ENCODE measurements around the gene PTPN11. TPM values are rescaled to one million over a fixed set of nuclear protein-coding genes. Genes with fewer than 3 reads are reported as not detected.

The PTPN11 gene
- total and polyA plus RNA-seq, 2 of the 13 experiments (the other 11 are each of a cell fraction or from before 2014, with no cell fraction given): 30.0 to 63.5 TPM

- TF ChIP-seq, protein P1, sequence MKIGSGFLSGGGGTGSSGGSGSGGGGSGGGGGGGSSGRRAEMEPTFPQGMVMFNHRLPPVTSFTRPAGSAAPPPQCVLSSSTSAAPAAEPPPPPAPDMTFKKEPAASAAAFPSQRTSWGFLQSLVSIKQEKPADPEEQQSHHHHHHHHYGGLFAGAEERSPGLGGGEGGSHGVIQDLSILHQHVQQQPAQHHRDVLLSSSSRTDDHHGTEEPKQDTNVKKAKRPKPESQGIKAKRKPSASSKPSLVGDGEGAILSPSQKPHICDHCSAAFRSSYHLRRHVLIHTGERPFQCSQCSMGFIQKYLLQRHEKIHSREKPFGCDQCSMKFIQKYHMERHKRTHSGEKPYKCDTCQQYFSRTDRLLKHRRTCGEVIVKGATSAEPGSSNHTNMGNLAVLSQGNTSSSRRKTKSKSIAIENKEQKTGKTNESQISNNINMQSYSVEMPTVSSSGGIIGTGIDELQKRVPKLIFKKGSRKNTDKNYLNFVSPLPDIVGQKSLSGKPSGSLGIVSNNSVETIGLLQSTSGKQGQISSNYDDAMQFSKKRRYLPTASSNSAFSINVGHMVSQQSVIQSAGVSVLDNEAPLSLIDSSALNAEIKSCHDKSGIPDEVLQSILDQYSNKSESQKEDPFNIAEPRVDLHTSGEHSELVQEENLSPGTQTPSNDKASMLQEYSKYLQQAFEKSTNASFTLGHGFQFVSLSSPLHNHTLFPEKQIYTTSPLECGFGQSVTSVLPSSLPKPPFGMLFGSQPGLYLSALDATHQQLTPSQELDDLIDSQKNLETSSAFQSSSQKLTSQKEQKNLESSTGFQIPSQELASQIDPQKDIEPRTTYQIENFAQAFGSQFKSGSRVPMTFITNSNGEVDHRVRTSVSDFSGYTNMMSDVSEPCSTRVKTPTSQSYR (CRISPR knock-in tag; IDR thresholded peaks at IDR 0.05; ENCODE audit: borderline replicate concordance): peak; percentile 79; the same call in 1 of the 2 replicates
- peak; percentile 90 for TF ChIP-seq CEBPB (IDR thresholded peaks at IDR 0.05; ENCODE audit: borderline replicate concordance, low read depth, low read length)
- no peak for TF ChIP-seq MBNL3 (CRISPR knock-in tag; conservative IDR thresholded peaks at IDR 0.05)
- TF ChIP-seq ZMYM4 (CRISPR knock-in tag; IDR thresholded peaks at IDR 0.05): peak; percentile 48
- peak; percentile 56 for TF ChIP-seq HNF4A (CRISPR knock-in tag; IDR thresholded peaks at IDR 0.05)
- TF ChIP-seq FOXP1 (IDR thresholded peaks at IDR 0.05): no peak; the same call in 1 of the 2 replicates
- peak; percentile 46; the same call in 1 of the 2 replicates for TF ChIP-seq FOXP1 (CRISPR knock-in tag; IDR thresholded peaks at IDR 0.05)
- peak; percentile 71; the same call in 1 of the 2 replicates for TF ChIP-seq HDAC2 (CRISPR knock-in tag; IDR thresholded peaks at IDR 0.05)
- peak; percentile 63; the same call in 1 of the 2 replicates for TF ChIP-seq ZNF644 (CRISPR knock-in tag; IDR thresholded peaks at IDR 0.05; ENCODE audit: low read depth)
- TF ChIP-seq FOXK2 (IDR thresholded peaks at IDR 0.05): no peak
- TF ChIP-seq, protein P2, sequence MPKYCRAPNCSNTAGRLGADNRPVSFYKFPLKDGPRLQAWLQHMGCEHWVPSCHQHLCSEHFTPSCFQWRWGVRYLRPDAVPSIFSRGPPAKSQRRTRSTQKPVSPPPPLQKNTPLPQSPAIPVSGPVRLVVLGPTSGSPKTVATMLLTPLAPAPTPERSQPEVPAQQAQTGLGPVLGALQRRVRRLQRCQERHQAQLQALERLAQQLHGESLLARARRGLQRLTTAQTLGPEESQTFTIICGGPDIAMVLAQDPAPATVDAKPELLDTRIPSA (CRISPR knock-in tag; IDR thresholded peaks at IDR 0.05; ENCODE audit: borderline replicate concordance): no peak
- TF ChIP-seq PAXIP1 (CRISPR knock-in tag; conservative IDR thresholded peaks at IDR 0.05): 0 out of 2 replicates have a peak, but pooled peaks have one; percentile 14
- TF ChIP-seq, protein P3, sequence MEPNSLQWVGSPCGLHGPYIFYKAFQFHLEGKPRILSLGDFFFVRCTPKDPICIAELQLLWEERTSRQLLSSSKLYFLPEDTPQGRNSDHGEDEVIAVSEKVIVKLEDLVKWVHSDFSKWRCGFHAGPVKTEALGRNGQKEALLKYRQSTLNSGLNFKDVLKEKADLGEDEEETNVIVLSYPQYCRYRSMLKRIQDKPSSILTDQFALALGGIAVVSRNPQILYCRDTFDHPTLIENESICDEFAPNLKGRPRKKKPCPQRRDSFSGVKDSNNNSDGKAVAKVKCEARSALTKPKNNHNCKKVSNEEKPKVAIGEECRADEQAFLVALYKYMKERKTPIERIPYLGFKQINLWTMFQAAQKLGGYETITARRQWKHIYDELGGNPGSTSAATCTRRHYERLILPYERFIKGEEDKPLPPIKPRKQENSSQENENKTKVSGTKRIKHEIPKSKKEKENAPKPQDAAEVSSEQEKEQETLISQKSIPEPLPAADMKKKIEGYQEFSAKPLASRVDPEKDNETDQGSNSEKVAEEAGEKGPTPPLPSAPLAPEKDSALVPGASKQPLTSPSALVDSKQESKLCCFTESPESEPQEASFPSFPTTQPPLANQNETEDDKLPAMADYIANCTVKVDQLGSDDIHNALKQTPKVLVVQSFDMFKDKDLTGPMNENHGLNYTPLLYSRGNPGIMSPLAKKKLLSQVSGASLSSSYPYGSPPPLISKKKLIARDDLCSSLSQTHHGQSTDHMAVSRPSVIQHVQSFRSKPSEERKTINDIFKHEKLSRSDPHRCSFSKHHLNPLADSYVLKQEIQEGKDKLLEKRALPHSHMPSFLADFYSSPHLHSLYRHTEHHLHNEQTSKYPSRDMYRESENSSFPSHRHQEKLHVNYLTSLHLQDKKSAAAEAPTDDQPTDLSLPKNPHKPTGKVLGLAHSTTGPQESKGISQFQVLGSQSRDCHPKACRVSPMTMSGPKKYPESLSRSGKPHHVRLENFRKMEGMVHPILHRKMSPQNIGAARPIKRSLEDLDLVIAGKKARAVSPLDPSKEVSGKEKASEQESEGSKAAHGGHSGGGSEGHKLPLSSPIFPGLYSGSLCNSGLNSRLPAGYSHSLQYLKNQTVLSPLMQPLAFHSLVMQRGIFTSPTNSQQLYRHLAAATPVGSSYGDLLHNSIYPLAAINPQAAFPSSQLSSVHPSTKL (CRISPR knock-in tag; IDR thresholded peaks at IDR 0.05): peak; percentile 24; the same call in 1 of the 2 replicates
- TF ChIP-seq FOXJ3 (CRISPR knock-in tag; IDR thresholded peaks at IDR 0.05; ENCODE audit: borderline replicate concordance): peak; percentile 55; the same call in 1 of the 2 replicates
- TF ChIP-seq FOXA3 (CRISPR knock-in tag; IDR thresholded peaks at IDR 0.05): peak; percentile 90
- TF ChIP-seq REPIN1 (CRISPR knock-in tag; IDR thresholded peaks at IDR 0.05; ENCODE audit: borderline replicate concordance, low read depth): no peak
- TF ChIP-seq ZNF431 (CRISPR knock-in tag; IDR thresholded peaks at IDR 0.05; ENCODE audit: borderline replicate concordance, low read depth): no peak
- TF ChIP-seq ZMYM3 (CRISPR knock-in tag; IDR thresholded peaks at IDR 0.05): peak; percentile 73; the same call in 1 of the 2 replicates
- TF ChIP-seq ZNF367 (CRISPR knock-in tag; IDR thresholded peaks at IDR 0.05; ENCODE audit: borderline replicate concordance): no peak
- TF ChIP-seq SP140L (CRISPR knock-in tag; IDR thresholded peaks at IDR 0.05; ENCODE audit: borderline replicate concordance): no peak
- TF ChIP-seq POGZ (CRISPR knock-in tag; IDR thresholded peaks at IDR 0.05): 0 out of 2 replicates have a peak, but pooled peaks have one; percentile 15
Measured at GRCh38 chr12:112466011-112466422, 47.3 kb downstream of the PTPN11 start (continued).
